HG02870 (cell line): Measurements from ENCODE around the gene MAP2K5.
"Not testable (repeated sequence)": the region's sequence is repeated elsewhere in the genome, so short reads cannot be mapped to it uniquely, and the experiment has no call there.

ENCODE experiments used
- ATAC-seq: cut with Tn5 transposase; IDR thresholded peaks from one replicate; pipeline ENCODE4 v1.9.1; 2021; ENCODE audit warnings: mild to moderate bottlenecking, moderate library complexity; ENCODE audit not compliant: unreplicated experiment

MAP2K5 gene

GRCh38 chr15:67592245-67592644 lies 49.7 kb downstream of the MAP2K5 start:
- ATAC-seq = no peak

DNA sequence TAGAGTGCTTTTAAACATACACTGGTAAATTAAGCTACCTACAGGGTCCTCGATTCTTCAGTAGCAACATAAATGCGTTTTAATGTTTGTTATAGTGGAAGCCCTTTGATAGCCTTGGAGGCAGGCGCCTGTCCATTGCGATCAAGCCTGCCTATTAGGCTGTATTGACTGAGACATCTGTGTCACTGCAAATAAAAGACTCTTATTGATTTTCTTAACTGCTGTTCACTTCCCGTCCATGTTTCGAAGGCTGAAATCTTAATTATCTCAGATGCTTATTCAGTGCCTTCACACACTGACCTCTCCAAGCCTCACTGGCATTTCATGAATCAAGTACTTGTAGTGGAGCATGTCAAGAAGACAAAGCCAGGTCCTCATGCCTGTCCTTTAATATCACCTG lies 51.1 kb downstream of the MAP2K5 start:
- ATAC-seq = no peak

GRCh38 chr15:67594770-67595169 lies 52.3 kb downstream of the MAP2K5 start:
- no peak for ATAC-seq

GRCh38 chr15:67595572-67595971 lies 53.1 kb downstream of the MAP2K5 start:
- ATAC-seq = no peak

GRCh38 chr15:67601073-67601472 lies 58.6 kb downstream of the MAP2K5 start:
- no peak for ATAC-seq

GRCh38 chr15:67603063-67603462 lies 60.6 kb downstream of the MAP2K5 start:
- ATAC-seq = no peak

DNA sequence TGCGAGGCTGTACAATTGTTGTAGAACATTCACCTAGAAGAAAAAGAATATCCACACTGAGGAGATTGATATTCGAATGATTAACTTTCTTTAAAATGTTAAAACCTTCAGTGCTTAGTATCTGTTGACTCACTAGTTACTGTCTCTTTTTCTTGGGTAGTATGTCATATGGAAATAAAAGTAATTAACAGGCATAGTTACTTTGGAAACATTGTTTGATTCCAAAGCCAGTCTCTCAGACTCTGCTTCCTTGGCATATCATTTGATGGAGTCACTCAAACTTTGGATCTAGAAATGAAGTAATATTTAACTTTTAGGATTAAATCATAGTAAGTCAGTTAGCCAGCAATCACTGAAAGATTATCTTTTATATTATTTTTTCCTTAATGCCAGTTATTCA lies 63.4 kb downstream of the MAP2K5 start:
- no peak for ATAC-seq

GRCh38 chr15:67606742-67607141 lies 64.2 kb downstream of the MAP2K5 start:
- ATAC-seq = no peak

- no peak for ATAC-seq
Measured at GRCh38 chr15:67607329-67607728, 64.8 kb downstream of the MAP2K5 start.

- ATAC-seq = no peak
Measured at GRCh38 chr15:67607959-67608637, 65.6 kb downstream of the MAP2K5 start.

GRCh38 chr15:67608638-67608959 lies 66.1 kb downstream of the MAP2K5 start:
- no peak for ATAC-seq

GRCh38 chr15:67611370-67612369 lies 69.2 kb downstream of the MAP2K5 start:
- ATAC-seq = no peak

DNA sequence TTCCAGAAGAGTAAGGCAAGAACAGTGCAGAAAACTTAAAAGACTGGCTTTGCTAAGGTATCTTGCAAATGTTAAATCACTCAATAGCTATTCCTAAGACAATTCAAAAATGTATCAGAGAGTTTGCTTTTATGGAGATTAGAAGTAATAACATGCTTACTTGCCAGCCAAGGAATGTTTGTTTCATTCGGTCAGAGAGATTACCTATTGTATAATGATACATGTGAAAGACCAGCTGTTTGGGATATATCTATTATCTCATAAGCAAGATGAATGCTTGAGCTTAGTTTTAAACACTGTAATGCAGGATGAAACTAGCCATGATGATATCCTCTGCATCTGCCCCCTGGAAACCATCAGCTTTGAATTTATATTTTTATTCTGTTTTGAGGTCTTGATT lies 70.7 kb downstream of the MAP2K5 start:
- no peak for ATAC-seq

DNA sequence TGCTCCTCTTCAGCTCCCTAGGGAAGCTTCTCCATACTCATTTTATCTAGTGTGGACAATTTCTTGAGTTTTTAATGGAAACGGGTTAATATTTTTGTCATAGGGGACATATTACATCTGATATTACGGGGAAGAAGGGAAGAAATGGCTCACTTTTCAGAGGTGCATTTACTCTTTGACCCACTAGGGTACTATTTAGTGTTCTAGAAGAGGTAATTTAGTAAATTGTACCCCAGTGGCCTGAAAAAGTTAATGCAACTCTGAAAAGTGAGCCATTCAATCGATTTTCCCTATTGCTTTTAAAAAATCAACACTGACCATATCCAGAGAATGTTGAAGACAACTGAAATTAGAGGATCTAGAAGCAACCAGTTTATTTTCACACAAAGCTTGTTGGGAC lies 71.2 kb downstream of the MAP2K5 start:
- no peak for ATAC-seq

DNA sequence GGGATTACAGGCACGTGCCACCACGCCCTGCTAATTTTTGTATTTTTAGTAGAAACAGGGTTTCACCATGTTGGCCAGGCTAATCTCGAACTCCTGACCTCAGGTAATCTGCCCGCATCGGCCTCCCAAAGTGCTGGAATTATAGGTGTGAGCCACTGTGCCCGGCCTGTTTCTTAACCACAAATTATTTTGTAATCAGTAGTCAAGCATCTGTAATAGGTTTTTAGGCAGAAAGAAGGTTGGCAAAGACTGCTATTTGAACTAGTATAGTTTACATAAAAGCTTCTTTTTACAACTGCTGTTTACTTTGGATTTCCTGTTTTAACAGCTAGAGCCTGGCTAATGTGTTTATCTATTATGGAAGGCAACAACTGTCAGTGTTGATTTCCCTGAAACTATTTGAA lies 72.6 kb downstream of the MAP2K5 start:
- not testable (repeated sequence) for ATAC-seq

DNA sequence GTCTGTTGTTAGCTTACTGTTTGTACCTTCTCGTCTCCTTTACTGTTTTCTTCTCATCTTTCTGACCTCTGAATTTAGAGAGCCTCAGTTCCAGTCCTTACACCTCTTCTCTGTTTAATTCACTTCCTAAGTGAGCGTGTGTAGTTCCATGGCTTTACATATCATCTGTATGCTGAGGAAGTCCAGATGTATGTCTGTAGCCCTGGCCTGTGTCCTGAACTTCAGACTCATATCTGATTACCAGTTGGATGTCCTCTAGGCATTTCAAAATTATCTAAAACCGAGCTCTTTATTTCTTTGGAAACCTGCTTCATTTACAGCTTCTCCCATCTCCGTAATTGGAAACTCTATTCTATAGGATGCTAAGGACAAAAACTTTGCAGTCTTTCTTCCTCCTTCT lies 75.8 kb downstream of the MAP2K5 start:
- ATAC-seq = no peak

DNA sequence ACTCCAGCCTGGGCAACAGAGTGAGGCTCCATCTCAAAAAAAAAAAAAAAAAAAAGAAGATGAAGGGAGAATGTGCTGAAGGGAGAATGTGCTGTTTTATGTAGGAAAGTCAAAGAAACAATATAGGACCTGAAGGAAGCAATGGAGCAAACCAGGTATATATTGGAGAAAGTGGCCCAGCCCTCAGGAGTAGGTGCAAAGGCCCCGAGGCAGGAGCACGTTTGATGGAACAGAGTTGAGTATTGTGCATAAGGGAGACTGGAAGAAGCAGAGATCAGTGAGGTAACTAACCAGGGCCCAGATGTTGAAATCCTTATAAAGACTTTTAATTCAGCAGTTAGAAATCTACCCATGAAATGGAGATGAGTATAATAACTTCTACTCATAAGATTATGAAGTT lies 79.6 kb downstream of the MAP2K5 start:
- no peak for ATAC-seq

GRCh38 chr15:67632261-67632660 lies 89.8 kb downstream of the MAP2K5 start:
- no peak for ATAC-seq

DNA sequence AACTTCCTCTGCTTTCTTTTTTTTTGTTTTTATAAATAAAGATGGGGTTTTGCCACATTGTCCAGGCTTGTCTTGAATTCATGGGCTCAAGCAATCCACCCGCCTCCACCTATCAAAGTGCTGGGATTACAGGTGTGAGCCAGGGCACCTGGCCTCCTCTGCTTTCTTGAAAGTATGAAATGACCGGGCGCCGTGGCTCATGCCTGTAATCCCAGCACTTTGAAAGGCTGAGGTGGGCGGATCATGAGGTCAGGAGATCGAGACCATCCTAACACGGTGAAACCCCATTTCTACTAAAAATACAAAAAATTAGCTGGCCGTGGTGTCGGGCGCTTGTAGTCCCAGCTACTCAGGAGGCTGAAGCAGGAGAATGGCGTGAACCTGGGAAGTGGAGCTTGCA lies 93.4 kb downstream of the MAP2K5 start:
- ATAC-seq = not testable (repeated sequence)

DNA sequence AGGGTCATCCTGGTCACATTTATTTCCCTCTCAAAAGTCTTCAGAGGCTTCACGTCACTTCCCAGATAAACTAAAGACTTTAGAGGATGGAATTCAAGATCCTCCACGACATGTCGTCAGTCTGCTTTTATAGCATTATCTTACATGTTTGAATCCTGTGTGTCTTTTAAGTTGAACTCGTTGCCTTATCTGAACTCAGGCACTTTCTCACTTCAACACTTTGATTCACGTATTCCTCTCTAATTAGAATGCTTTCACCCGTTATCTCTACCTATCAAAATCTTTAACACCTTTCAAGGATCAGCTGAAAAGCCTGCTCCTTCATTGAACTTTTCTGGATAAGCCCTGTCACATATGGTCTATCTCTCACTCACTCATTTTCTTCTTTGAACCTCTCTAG lies 97.1 kb downstream of the MAP2K5 start:
- ATAC-seq = no peak

GRCh38 chr15:67641453-67641852 lies 99.0 kb downstream of the MAP2K5 start:
- ATAC-seq = no peak

GRCh38 chr15:67646847-67647246 lies 104.3 kb downstream of the MAP2K5 start:
- ATAC-seq = no peak
